A549 (cell line): ENCODE data around the gene DAD1. TPM values are rescaled to one million over a fixed set of nuclear protein-coding genes. Genes with fewer than 3 reads are reported as not detected.
A peak's percentile ranks its signal among the peaks of the same experiment; 100 is the strongest.

Experiments
- ATAC-seq, 2 experiments: fragments of 200-7000 bp in 1 of 2; fragments of >200 bp in 1 of 2; cut with Nextera tagmentation in 1 of 2; cut with Tn5 transposase in 1 of 2; 3 replicates each; pipeline versions ENCODE4 v1.8.0 to v1.9.1; 2018 to 2020; ENCODE audit warnings: mild to moderate bottlenecking in 1 of 2, moderate library complexity in 1 of 2
- CTCF ChIA-PET: fragments of 300-600 bp; sonication (Branson Sonifier 250); formaldehyde crosslinking; extraction: SDS; loops from one replicate; lab custom pipeline; 2021; ENCODE audit warnings: antibody characterized with exemption, inconsistent platforms; lab: Yijun Ruan, JAX
- POLR2A ChIA-PET: fragments of 350-600 bp; formaldehyde crosslinking; extraction: SDS; loops from one replicate; lab custom pipeline; 2021; ENCODE audit warnings: antibody characterized with exemption, inconsistent platforms; lab: Yijun Ruan, JAX
- DNase-seq, 2 experiments: peaks; one replicate each; pipeline versions ENCODE4 v3.0.0 to v3.0.0-alpha.2; 2011 to 2016; ENCODE audit warnings: low read depth in 1 of 2, low spot score in 1 of 2
- FAIRE-seq: peaks from 2 replicates; lab custom pipeline; 2011; peaks lifted over from hg19 to GRCh38; lab: Jason Lieb, UNC
- H3K27ac ChIP-seq, 2 experiments: fragments of >200 bp; sonication (Bioruptor Twin); formaldehyde crosslinking; 3 replicates each; pipeline ENCODE4 v1.5.1; 2016 to 2017
- H3K4me1 ChIP-seq: fragments of >200 bp; sonication (Bioruptor Twin); formaldehyde crosslinking; 3 replicates; pipeline ENCODE4 v1.6.1; 2016
- H3K4me2 ChIP-seq: fragments of >200 bp; sonication (Bioruptor Twin); formaldehyde crosslinking; 3 replicates; pipeline ENCODE4 v1.6.1; 2016
- H3K4me3 ChIP-seq: fragments of >200 bp; sonication (Bioruptor Twin); formaldehyde crosslinking; 3 replicates; pipeline ENCODE4 v1.5.1; 2016
- H3K9me3 ChIP-seq: fragments of >200 bp; sonication (Bioruptor Twin); formaldehyde crosslinking; 3 replicates; pipeline ENCODE4 v1.6.1; 2016
- CBX2 ChIP-seq: fragments of 200-600 bp; sonication (generic); IDR thresholded peaks from 2 replicates; pipeline ENCODE4 v1.6.1; 2016; ENCODE audit warnings: low read depth, mild to moderate bottlenecking, borderline replicate concordance
- CBX8 ChIP-seq: fragments of 200-600 bp; sonication (generic); IDR thresholded peaks from 2 replicates; pipeline ENCODE4 v1.6.1; 2016
- CEBPB ChIP-seq, 2 experiments: fragments of >200 bp in 1 of 2; sonication (Bioruptor Twin) in 1 of 2; formaldehyde crosslinking in 1 of 2; IDR thresholded peaks; 2 replicates each; pipeline ENCODE4 v1.6.1; 2012 to 2016
- EHMT2 ChIP-seq: fragments of 200-600 bp; sonication (generic); IDR thresholded peaks from 2 replicates; pipeline ENCODE4 v1.6.1; 2016; ENCODE audit warnings: antibody characterized with exemption, low read depth, mild to moderate bottlenecking, moderate library complexity
- ESRRA ChIP-seq: fragments of 150-350 bp; IDR thresholded peaks from 2 replicates; pipeline ENCODE4 v1.6.1; 2014; ENCODE audit warnings: mild to moderate bottlenecking, low read length, borderline replicate concordance
- HOXB5 ChIP-seq: fragments of 250-450 bp; sonication (Bioruptor Pico); IDR thresholded peaks from 2 replicates; pipeline ENCODE4 v1.5.0; 2020; ENCODE audit warnings: mild to moderate bottlenecking, moderate library complexity
- JUN ChIP-seq, 2 experiments: fragments of >200 bp; sonication (Bioruptor Twin); formaldehyde crosslinking; IDR thresholded peaks; 2 replicates in 1 of 2; 3 replicates in 1 of 2; pipeline ENCODE4 v1.6.1; 2016 to 2017
- KDM1A ChIP-seq: fragments of 200-600 bp; sonication (generic); IDR thresholded peaks from 2 replicates; pipeline ENCODE4 v1.6.1; 2016; ENCODE audit warnings: low read depth, mild to moderate bottlenecking
- NFE2L2 ChIP-seq: fragments of 150-350 bp; conservative IDR thresholded peaks from 2 replicates; pipeline ENCODE4 v1.6.1; 2014; ENCODE audit warnings: low read length
- RARB ChIP-seq: fragments of 250-450 bp; sonication (Bioruptor Pico); IDR thresholded peaks from 2 replicates; pipeline ENCODE4 v1.8.0; 2021; ENCODE audit warnings: mild to moderate bottlenecking, moderate library complexity
- RNF2 ChIP-seq: fragments of 200-600 bp; sonication (generic); IDR thresholded peaks from 2 replicates; pipeline ENCODE4 v1.6.1; 2016; ENCODE audit warnings: low read depth, mild to moderate bottlenecking, antibody characterized with exemption, moderate library complexity, borderline replicate concordance
- WGBS: methylation state at CpG from one replicate; pipeline ENCODE4 v1.1.6; 2017; ENCODE audit errors: missing lambda C conversion rate; 5-methylcytosine and 5-hydroxymethylcytosine counted together
- polyA plus RNA-seq, 4 experiments: library from polyadenylated mRNA; depleted of rRNA in 3 of 4; stranded (reverse); fragments of >200 nt; fragmentation: RNase III in 1 of 4; extraction: RNeasy Plus Mini Kit Qiagen cat#74134 plus additional on column Dnase treatment in 1 of 4; gene quantifications; 2 replicates in 3 of 4; 3 replicates in 1 of 4; pipeline ENCODE4 v1.2.3, GENCODE V29; 2011 to 2017
- TF ChIP-seq, protein P1 (sequence below): IDR thresholded peaks from 2 replicates; pipeline ENCODE4 v1.6.1; 2012; ENCODE audit warnings: low read depth, borderline replicate concordance
- TF ChIP-seq, protein P2 (sequence below): fragments of 200-600 bp; sonication (generic); IDR thresholded peaks from 2 replicates; pipeline ENCODE4 v1.6.1; 2016; ENCODE audit warnings: antibody characterized with exemption, mild to moderate bottlenecking, moderate library complexity
- TF ChIP-seq, protein P3 (sequence below): IDR thresholded peaks from 2 replicates; pipeline ENCODE4 v1.6.1; 2012

Gene DAD1
- polyA plus RNA-seq, 2 of the 4 experiments (the other 2 are of a cell fraction) = 317 to 474 TPM

DNA sequence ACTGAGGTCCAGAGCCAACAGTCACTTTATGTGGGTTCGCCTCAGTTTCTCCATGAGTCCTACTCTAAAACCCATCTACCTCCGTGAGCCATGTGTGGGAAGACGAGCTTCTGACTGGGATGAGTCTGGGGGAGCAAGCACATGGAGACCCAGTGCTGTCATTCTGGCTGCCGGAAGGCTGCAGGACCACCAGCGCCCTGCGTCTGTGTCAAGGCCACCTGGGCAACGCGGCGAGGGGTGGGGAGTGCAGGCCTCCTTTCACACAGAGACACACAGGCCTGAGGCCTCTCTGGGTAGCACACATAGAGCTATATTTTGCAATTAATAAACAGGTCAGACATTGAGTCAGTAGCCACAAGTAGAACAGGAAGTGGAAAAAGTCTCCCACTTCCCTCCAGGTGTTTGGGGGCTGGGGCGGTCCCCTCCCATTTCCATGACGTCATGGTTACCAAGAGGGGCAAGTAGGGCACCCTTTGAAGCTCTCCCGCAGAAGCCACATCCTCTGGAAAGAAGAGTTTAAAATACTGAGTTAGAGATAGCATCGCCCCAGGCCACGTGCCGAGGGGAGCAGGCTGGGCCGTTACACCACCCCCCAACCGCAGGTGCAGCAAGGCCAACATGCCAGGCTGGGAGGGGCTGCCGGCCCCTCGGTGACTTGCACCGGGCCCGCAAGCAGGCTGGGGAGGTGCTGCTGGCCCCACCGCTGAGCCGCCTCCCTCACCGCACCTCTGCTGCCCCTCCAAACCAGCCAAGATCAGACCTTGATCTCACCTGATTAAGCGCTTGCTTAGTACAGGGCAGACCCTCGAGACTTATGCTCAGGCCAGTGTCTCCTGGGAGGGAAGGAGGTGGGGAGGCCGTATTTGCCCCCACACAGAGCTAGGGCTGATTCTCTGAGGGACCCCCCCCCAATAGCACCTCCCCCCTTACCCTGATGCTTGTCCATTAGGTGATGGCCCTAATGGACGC, 32.7 kb downstream of the DAD1 start:
- CTCF ChIA-PET = interaction anchor here (0.5 to 5.6 kb wide), 87 partner anchors 10 to 544 kb away, joined by 3 to 117 read pairs (median 5); partner anchors contain the start of genes ABHD4, AJUBA, CDH24 and DAD1
- Histone ChIP-seq H3K4me3 (no peak overlapping the region), H3K4me1 (peaks cover 6% of the 10 kb centered on the region; the same call in 1 of the 3 replicates), H3K9me3 (no peaks in the 10 kb centered on the region), H3K4me2 (peak overlapping the region; percentile 80), H3K27ac (peak overlapping the region; percentile 81 to 87; a peak in 4 of 6 replicates)
- 69% methylated on average over 20 of the region's 28 CpGs for WGBS
- DNase-seq (no peak), FAIRE-seq (no peak), ATAC-seq (no peak)
- TF ChIP-seq, protein P1, sequence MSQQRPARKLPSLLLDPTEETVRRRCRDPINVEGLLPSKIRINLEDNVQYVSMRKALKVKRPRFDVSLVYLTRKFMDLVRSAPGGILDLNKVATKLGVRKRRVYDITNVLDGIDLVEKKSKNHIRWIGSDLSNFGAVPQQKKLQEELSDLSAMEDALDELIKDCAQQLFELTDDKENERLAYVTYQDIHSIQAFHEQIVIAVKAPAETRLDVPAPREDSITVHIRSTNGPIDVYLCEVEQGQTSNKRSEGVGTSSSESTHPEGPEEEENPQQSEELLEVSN = no peak
- TF ChIP-seq EHMT2 = no peak
- no peak for TF ChIP-seq HOXB5 (CRISPR knock-in tag)
- POLR2A ChIA-PET = no interaction called here

DNA sequence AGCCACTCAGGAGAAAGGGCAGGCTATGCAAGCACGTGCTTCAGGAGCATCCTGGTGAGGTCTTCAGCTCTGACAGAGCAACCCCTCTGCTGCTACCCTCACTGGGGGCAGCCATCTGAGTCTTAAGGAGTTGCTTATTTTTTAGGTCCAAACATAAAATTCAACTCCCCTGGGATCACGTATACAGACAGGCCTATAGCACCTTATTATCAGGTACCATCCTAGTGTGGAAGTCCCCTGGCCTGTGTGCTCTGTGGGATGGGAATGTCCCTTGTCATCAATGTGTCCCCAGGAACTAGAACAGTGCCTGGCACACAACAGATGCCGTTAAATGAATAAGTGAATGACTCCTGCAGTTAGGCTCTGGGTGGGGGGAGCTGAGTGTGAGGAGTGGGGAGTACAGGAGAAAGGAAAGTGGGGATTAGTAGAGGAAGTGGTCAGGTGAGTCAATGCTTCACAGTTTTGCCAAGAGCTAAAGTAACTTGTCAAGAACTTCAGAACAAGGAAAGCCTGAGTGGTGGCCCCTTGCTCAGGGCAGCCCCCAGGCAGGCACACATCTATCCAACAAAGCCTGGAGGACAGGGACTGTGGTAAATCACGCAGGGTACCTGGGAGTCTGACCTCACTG, 33.5 kb downstream of the DAD1 start:
- Histone ChIP-seq H3K27ac (no peak overlapping the region), H3K4me2 (no peak overlapping the region), H3K9me3 (no peaks in the 10 kb centered on the region), H3K4me1 (peaks cover 6% of the 10 kb centered on the region; the same call in 1 of the 3 replicates), H3K4me3 (no peak overlapping the region)
- POLR2A ChIA-PET = no interaction called here
- DNase-seq (no peak), FAIRE-seq (no peak), ATAC-seq (no peak)
- TF ChIP-seq, protein P2, sequence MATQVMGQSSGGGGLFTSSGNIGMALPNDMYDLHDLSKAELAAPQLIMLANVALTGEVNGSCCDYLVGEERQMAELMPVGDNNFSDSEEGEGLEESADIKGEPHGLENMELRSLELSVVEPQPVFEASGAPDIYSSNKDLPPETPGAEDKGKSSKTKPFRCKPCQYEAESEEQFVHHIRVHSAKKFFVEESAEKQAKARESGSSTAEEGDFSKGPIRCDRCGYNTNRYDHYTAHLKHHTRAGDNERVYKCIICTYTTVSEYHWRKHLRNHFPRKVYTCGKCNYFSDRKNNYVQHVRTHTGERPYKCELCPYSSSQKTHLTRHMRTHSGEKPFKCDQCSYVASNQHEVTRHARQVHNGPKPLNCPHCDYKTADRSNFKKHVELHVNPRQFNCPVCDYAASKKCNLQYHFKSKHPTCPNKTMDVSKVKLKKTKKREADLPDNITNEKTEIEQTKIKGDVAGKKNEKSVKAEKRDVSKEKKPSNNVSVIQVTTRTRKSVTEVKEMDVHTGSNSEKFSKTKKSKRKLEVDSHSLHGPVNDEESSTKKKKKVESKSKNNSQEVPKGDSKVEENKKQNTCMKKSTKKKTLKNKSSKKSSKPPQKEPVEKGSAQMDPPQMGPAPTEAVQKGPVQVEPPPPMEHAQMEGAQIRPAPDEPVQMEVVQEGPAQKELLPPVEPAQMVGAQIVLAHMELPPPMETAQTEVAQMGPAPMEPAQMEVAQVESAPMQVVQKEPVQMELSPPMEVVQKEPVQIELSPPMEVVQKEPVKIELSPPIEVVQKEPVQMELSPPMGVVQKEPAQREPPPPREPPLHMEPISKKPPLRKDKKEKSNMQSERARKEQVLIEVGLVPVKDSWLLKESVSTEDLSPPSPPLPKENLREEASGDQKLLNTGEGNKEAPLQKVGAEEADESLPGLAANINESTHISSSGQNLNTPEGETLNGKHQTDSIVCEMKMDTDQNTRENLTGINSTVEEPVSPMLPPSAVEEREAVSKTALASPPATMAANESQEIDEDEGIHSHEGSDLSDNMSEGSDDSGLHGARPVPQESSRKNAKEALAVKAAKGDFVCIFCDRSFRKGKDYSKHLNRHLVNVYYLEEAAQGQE = no peak
- TF ChIP-seq RARB (CRISPR knock-in tag) (no peak), KDM1A (no peak), CBX8 (no peak), CBX2 (no peak), ESRRA (no peak), CEBPB (IDR thresholded peaks at IDR 0.05) (no peak), JUN (IDR thresholded peaks at IDR 0.05) (no peak), RNF2 (no peak), NFE2L2 (no peak)
- TF ChIP-seq, protein P3, sequence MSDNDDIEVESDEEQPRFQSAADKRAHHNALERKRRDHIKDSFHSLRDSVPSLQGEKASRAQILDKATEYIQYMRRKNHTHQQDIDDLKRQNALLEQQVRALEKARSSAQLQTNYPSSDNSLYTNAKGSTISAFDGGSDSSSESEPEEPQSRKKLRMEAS = no peak
- TF ChIP-seq, protein P1 = no peak
- WGBS = 80% methylated on average over 4 of the region's 4 CpGs
- CTCF ChIA-PET = interaction anchor here (0.6 to 5.6 kb wide), 39 partner anchors 9 to 964 kb away, joined by 3 to 117 read pairs (median 10); partner anchors contain the start of genes ABHD4, AJUBA, CDH24 and LRP10
